Activated CD8-positive, alpha-beta T cell treated with anti-CD3 and anti-CD28 coated beads, Interleukin-2, amount 10 ng/mL, durations not matched to agents 7 days and 5 days (primary cell): ENCODE results near the gene GTF2E1. TPM values are rescaled to one million over a fixed set of nuclear protein-coding genes. Genes with fewer than 3 reads are reported as not detected.
"Not testable (repeated sequence)": the region's sequence is repeated elsewhere in the genome, so short reads cannot be mapped to it uniquely, and the experiment has no call there.

ENCODE experiments used
- ATAC-seq: fragments of 150-1000 bp; cut with Tn5 transposase; one replicate; pipeline ENCODE4 v1.10.0; 2021; ENCODE audit warnings: moderate library complexity
- CTCF ChIA-PET: fragments of 350-600 bp; sonication (Branson Sonifier 250); formaldehyde crosslinking; loops from one replicate; lab custom pipeline; 2021; ENCODE audit warnings: antibody characterized with exemption; lab: Charles Lee
- POLR2A ChIA-PET: fragments of 350-600 bp; sonication (Branson Sonifier 250); formaldehyde crosslinking; loops from one replicate; lab custom pipeline; 2021; ENCODE audit warnings: antibody characterized with exemption; lab: Charles Lee
- DNase-seq: peaks from one replicate; pipeline ENCODE4 v3.0.0-alpha.2; 2020
- H3K27ac Mint-ChIP-seq: one replicate; pipeline ENCODE4 v1.8.0; 2021; ENCODE audit warnings: mild to moderate bottlenecking, mixed read lengths
- H3K27me3 Mint-ChIP-seq: one replicate; pipeline ENCODE4 v1.8.0; 2021; ENCODE audit warnings: low read depth, mixed read lengths
- H3K36me3 Mint-ChIP-seq: one replicate; pipeline ENCODE4 v1.8.0; 2021; ENCODE audit warnings: low read depth, mixed read lengths
- H3K4me1 Mint-ChIP-seq: one replicate; pipeline ENCODE4 v1.8.0; 2021; ENCODE audit warnings: low read depth, mixed read lengths
- H3K4me3 Mint-ChIP-seq: one replicate; pipeline ENCODE4 v1.8.0; 2021; ENCODE audit warnings: mild to moderate bottlenecking, mixed read lengths
- H3K9me3 Mint-ChIP-seq: one replicate; pipeline ENCODE4 v1.8.0; 2022; ENCODE audit warnings: mixed read lengths; ENCODE audit not compliant: insufficient read depth
- total RNA-seq, 2 experiments: library from RNA; stranded (reverse); gene quantifications; one replicate each; pipeline ENCODE4 v1.2.3, GENCODE V29; 2021

The GTF2E1 gene
- total RNA-seq, 2 experiments from 2014 or later: 32.3 to 32.4 TPM

GRCh38 chr3:120730576-120731542 is 11.7 kb upstream of the GTF2E1 start:
- ChIA-PET POLR2A (no interaction called here), CTCF (interaction anchor here (1.3 kb wide), 1 partner anchor 11 kb away, joined by 3 read pairs; no protein-coding TSS in a partner anchor)
- no peak for ATAC-seq
- Mint-ChIP-seq H3K4me1 (no peaks in the 10 kb centered on the region), H3K36me3 (peaks cover 21% of the 10 kb centered on the region), H3K9me3 (peaks cover 5% of the 10 kb centered on the region), H3K27ac (no peak overlapping the region), H3K27me3 (no peaks in the 10 kb centered on the region), H3K4me3 (no peak overlapping the region)
- DNase-seq: no peak

- H3K4me1 Mint-ChIP-seq, POLR2A ChIA-PET, H3K27ac Mint-ChIP-seq, H3K4me3 Mint-ChIP-seq, ATAC-seq, DNase-seq, H3K27me3 Mint-ChIP-seq: not testable (repeated sequence)
- H3K9me3 Mint-ChIP-seq: peaks cover 10% of the 10 kb centered on the region
- CTCF ChIA-PET: interaction anchor here (0.9 to 1.6 kb wide), 3 partner anchors 18 to 179 kb away, joined by 3 read pairs; no protein-coding TSS in a partner anchor
- H3K36me3 Mint-ChIP-seq: peaks cover 22% of the 10 kb centered on the region
Observed at GRCh38 chr3:120738006-120738405, 4.5 kb upstream of the GTF2E1 start.

DNA sequence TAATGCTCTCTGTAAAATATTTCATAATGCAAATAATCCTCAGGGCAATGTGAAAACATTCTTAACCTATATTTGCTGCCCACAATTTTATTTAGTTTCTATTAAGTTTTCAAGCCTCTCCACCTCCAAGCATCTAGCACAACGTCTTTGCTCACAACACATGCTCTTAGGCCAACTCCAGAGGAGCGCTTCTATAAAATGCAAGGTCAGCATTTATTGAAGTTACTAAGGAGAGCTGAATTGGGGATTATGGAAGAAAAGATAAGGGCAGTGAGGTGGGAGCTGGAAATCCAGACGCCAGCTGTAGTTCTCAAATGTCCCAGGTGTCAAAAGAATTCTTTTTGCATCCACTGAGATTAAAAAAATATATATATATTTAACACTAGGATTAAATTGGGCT is 1.2 kb upstream of the GTF2E1 start:
- ATAC-seq (no peak), DNase-seq (no peak)
- Mint-ChIP-seq H3K27me3 (no peaks in the 10 kb centered on the region), H3K9me3 (peaks cover 5% of the 10 kb centered on the region), H3K4me1 (peaks cover 24% of the 10 kb centered on the region), H3K4me3 (peak overlapping the region; percentile 95), H3K27ac (peak overlapping the region; percentile 98), H3K36me3 (peaks cover 23% of the 10 kb centered on the region)
- ChIA-PET POLR2A (interaction anchor here (0.9 to 4.0 kb wide), 2 partner anchors 145 to 393 kb away, joined by 3 to 29 read pairs; partner anchors contain the start of genes LRRC58 and NDUFB4), CTCF (interaction anchor here (1.0 to 1.6 kb wide), 2 partner anchors 54 to 324 kb away, joined by 4 to 7 read pairs; no protein-coding TSS in a partner anchor)

DNA sequence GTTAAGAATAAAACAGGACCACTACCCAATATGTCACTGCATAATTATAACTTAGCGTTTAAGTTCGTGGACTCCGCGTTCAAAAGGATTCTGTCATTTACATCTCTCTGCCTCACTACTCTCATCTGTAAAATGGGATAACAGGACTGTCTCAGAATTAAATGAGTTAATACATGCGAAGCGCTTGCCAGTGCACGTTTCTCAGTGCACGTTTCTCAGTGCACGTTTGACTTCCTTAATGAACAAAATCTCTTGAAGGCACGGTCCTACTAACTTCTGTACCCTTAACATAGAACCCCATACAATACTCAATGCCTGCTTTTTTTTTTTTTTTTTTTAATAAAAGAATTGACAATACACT is 727 bp upstream of the GTF2E1 start:
- ChIA-PET POLR2A (interaction anchor here (0.9 to 4.0 kb wide), 2 partner anchors 146 to 393 kb away, joined by 3 to 29 read pairs; partner anchors contain the start of genes LRRC58 and NDUFB4), CTCF (interaction anchor here (1.0 to 1.6 kb wide), 3 partner anchors 22 to 324 kb away, joined by 3 to 7 read pairs (median 4); no protein-coding TSS in a partner anchor)
- H3K27me3 Mint-ChIP-seq: no peaks in the 10 kb centered on the region
- ATAC-seq: peak; percentile 33
- peaks cover 5% of the 10 kb centered on the region for H3K9me3 Mint-ChIP-seq
- H3K4me1 Mint-ChIP-seq: peaks cover 24% of the 10 kb centered on the region
- H3K36me3 Mint-ChIP-seq: peaks cover 24% of the 10 kb centered on the region
- peak overlapping the region; percentile 95 for H3K4me3 Mint-ChIP-seq
- no peak for DNase-seq
- H3K27ac Mint-ChIP-seq: peak overlapping the region; percentile 98

DNA sequence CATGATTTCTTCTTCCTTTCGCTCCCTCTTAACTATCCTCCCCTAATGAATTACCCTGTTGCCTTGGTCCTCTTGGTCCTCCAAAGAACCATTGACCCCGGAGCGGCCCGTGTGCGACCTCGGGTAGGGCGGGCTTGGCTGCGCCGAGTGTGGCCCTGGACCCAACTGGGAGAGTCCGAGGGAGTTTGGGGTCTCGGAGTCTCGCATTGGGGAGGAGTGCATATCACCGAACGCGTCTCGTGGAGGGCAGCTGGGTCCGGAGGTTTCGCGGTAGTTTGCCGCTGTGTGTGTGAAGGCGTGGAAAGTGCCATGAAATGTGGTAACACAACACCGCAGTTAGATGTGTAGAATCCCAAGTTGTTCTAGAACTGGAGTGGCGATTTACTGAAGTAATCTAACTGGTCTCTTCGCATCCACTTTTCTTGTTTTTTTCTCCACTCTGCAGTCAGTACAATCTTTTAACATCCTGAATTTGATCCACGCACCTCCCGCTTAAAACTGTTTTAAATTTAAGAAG is 363 bp downstream of the GTF2E1 start:
- ATAC-seq (peak; percentile 32), DNase-seq (peak; percentile 49)
- peak overlapping the region; percentile 95 for H3K4me3 Mint-ChIP-seq
- ChIA-PET CTCF (interaction anchor here (1.3 to 1.6 kb wide), 2 partner anchors 23 to 52 kb away, joined by 3 to 7 read pairs; no protein-coding TSS in a partner anchor), POLR2A (interaction anchor here (0.6 to 4.0 kb wide), 2 partner anchors 14 to 147 kb away, joined by 3 to 29 read pairs; partner anchors contain the start of gene NDUFB4)
- no peaks in the 10 kb centered on the region for H3K27me3 Mint-ChIP-seq
- peaks cover 18% of the 10 kb centered on the region for H3K36me3 Mint-ChIP-seq
- no peaks in the 10 kb centered on the region for H3K9me3 Mint-ChIP-seq
- H3K27ac Mint-ChIP-seq: peak overlapping the region; percentile 98
- peaks cover 24% of the 10 kb centered on the region for H3K4me1 Mint-ChIP-seq

DNA sequence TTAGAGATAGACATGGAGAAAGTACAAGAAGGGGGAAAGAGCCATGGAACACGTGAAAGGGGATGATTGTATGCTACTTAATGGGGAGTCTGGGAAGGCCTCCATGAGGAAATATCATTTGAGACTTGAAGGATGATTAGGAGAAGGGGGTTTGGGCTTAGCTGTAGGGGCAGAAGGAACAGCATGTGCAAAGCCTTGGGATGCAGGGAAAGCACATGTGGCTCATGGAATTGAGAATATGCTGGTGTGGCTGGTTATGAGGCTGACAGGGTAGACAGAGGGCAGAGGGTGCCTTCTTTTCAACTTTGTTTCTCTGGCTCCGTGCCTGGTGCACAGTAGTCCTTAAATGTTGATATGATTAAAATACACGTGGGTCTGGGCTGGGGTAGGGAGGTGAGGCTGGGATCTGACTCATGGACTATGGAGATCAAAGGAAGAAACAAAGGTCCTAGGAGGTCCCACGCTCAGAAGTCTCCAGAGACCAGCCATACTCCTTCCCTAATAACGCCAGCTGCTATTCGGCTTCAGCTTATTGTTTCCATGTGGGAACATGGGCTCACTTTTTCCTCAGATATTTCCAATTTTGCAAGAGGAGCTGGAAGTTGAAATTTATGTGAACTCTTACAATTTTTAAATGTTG is 1.1 kb downstream of the GTF2E1 start:
- POLR2A ChIA-PET: interaction anchor here (4.0 kb wide), 1 partner anchor 147 kb away, joined by 29 read pairs; the partner anchor contains the start of gene NDUFB4
- DNase-seq: no peak

DNA sequence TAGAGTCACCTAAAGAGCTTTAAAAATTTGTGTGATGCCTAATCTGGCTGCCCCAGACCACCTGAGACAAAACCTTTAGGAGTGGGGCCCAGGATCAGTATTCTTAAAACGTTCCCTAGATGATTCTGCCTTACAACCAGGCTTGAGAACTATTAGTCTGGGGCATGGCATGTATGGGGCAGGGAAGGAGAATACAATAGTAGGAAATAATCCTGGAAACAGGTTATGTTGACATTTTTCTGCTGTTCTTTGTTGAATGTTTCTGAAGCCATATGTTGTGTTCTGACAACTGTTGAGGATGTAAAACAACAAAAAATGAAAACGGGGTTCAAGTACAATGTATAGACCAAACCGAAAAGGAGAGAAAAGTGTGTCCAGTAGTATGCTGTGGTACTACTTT is 2.9 kb downstream of the GTF2E1 start:
- H3K27me3 Mint-ChIP-seq: no peaks in the 10 kb centered on the region
- CTCF ChIA-PET: no interaction called here
- no peak for DNase-seq
- no peak for ATAC-seq
- H3K4me1 Mint-ChIP-seq: peaks cover 24% of the 10 kb centered on the region
- no peak overlapping the region for H3K4me3 Mint-ChIP-seq
- POLR2A ChIA-PET: no interaction called here
- peaks cover 16% of the 10 kb centered on the region for H3K36me3 Mint-ChIP-seq
- no peak overlapping the region for H3K27ac Mint-ChIP-seq
- no peaks in the 10 kb centered on the region for H3K9me3 Mint-ChIP-seq

More for the DNA sequence above, 1.1 kb downstream of the GTF2E1 start:
- H3K36me3 Mint-ChIP-seq: peaks cover 13% of the 10 kb centered on the region
- ATAC-seq: no peak
- H3K4me1 Mint-ChIP-seq: peaks cover 24% of the 10 kb centered on the region
- peak overlapping the region; percentile 98 for H3K27ac Mint-ChIP-seq
- CTCF ChIA-PET: interaction anchor here (1.0 to 1.4 kb wide), 2 partner anchors 139 to 182 kb away, joined by 3 to 4 read pairs; no protein-coding TSS in a partner anchor
- H3K9me3 Mint-ChIP-seq: no peaks in the 10 kb centered on the region
- H3K27me3 Mint-ChIP-seq: no peaks in the 10 kb centered on the region
- peak overlapping the region; percentile 95 for H3K4me3 Mint-ChIP-seq

- Mint-ChIP-seq H3K27ac (no peak overlapping the region), H3K36me3 (peaks cover 44% of the 10 kb centered on the region), H3K4me1 (no peaks in the 10 kb centered on the region), H3K9me3 (no peaks in the 10 kb centered on the region), H3K4me3 (no peak overlapping the region), H3K27me3 (no peaks in the 10 kb centered on the region)
- no peak for DNase-seq
- POLR2A ChIA-PET: no interaction called here
- CTCF ChIA-PET: no interaction called here
- no peak for ATAC-seq
Observed at GRCh38 chr3:120749843-120750242, 7.3 kb downstream of the GTF2E1 start.

DNA sequence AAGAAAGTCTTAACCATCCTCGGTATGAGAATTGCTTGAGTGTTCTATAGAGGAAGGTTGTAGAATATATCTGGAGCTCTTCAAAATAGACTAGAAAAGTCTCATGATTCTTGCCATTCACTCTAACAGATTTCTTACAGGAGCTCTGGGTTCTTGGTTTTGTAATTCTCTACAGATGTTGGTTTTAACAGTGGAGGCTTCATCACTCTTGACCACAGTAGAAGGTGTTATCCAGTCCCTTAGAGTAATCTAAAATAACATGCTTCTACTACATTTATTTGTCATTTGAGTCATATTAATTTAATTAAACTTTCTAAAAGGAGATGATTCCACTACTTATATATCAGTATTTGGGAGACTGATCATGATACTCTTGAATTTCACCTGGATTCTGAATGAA is 9.7 kb downstream of the GTF2E1 start:
- DNase-seq (no peak), ATAC-seq (no peak)
- ChIA-PET POLR2A (no interaction called here), CTCF (no interaction called here)
- peaks cover 53% of the 10 kb centered on the region for H3K36me3 Mint-ChIP-seq
- H3K4me1 Mint-ChIP-seq: no peaks in the 10 kb centered on the region
- H3K4me3 Mint-ChIP-seq: no peak overlapping the region
- no peaks in the 10 kb centered on the region for H3K9me3 Mint-ChIP-seq
- H3K27ac Mint-ChIP-seq: no peak overlapping the region
- H3K27me3 Mint-ChIP-seq: no peaks in the 10 kb centered on the region

GRCh38 chr3:120752865-120753264 is 10.3 kb downstream of the GTF2E1 start:
- H3K27me3 Mint-ChIP-seq: no peaks in the 10 kb centered on the region
- ChIA-PET CTCF (no interaction called here), POLR2A (no interaction called here)
- ATAC-seq (no peak), DNase-seq (no peak)
- H3K27ac Mint-ChIP-seq: no peak overlapping the region
- no peaks in the 10 kb centered on the region for H3K9me3 Mint-ChIP-seq
- no peak overlapping the region for H3K4me3 Mint-ChIP-seq
- no peaks in the 10 kb centered on the region for H3K4me1 Mint-ChIP-seq
- H3K36me3 Mint-ChIP-seq: peaks cover 53% of the 10 kb centered on the region

DNA sequence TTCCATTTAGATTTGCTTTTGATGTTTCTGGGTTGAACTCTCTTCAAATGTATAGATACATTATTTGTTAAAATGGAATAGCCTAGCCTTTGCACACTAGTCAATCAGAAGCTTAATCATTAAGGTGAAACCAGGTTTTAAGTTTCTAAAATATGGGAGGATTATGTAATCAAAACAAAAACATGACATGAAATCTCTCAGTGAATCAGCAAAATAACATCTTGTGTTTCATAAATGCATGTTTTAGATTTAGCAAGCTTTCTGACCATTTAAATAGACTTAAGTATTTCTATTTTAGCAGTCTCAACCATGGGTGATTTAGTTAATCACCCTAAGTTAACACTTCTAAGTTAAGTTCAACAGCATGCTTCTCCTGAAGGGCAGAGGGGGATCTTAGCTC is 11.3 kb downstream of the GTF2E1 start:
- no peaks in the 10 kb centered on the region for H3K9me3 Mint-ChIP-seq
- H3K36me3 Mint-ChIP-seq: peaks cover 59% of the 10 kb centered on the region
- DNase-seq: no peak
- ChIA-PET CTCF (interaction anchor here (1.1 kb wide), 1 partner anchor 42 kb away, joined by 4 read pairs; no protein-coding TSS in a partner anchor), POLR2A (no interaction called here)
- no peak overlapping the region for H3K4me3 Mint-ChIP-seq
- H3K27me3 Mint-ChIP-seq: no peaks in the 10 kb centered on the region
- ATAC-seq: no peak
- peaks cover 1% of the 10 kb centered on the region for H3K4me1 Mint-ChIP-seq
- no peak overlapping the region for H3K27ac Mint-ChIP-seq
